Measurements from ENCODE around the gene AKR1C1. TPM values are rescaled to one million over a fixed set of nuclear protein-coding genes. Genes with fewer than 3 reads are reported as not detected.

The AKR1C1 gene
- total and polyA plus RNA-seq, 2 of the 13 experiments (the other 11 are each of a cell fraction or from before 2014, with no cell fraction given): 948 to 2,238 TPM

DNA sequence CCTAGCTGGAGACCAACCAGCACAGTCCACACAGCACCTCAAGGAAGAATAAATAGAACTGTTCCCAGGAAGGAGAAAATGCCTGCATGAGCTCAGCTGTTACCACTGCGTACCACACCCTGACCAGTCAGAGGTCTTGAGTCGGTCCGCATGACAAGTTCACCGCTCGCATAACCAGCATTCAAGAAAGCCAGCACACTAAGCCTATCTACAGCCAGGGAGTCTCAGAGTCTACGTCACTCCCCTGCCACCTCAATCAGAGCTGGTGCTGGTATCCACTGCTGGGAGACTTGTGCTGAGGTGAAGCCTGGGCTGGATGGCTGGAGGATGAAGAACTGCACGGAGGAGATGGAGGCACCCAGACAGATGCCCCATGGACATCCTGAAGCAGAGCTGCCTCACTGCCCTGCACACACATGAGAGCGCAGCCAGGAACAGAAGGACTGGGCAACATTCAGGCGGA, 19.6 kb downstream of the AKR1C1 start:
- H3K4me2 ChIP-seq (ENCODE audit: low read depth, low read length): no peak overlapping the region
- H3K27me3 ChIP-seq (ENCODE audit: control insufficient read depth in 1 of 2, insufficient read depth in 2 of 2, low read length in 2 of 2): no peaks in the 10 kb centered on the region
- H4K20me1 ChIP-seq (ENCODE audit: insufficient read depth, low read length): no peaks in the 10 kb centered on the region
- H3K79me2 ChIP-seq (ENCODE audit: insufficient read depth, low read length): no peaks in the 10 kb centered on the region
- H3K9me3 ChIP-seq (ENCODE audit: low read length): no peaks in the 10 kb centered on the region
- DNase-seq (ENCODE audit: low spot score): peak; percentile 20
- peaks cover 15% of the 10 kb centered on the region for H3K4me1 ChIP-seq (ENCODE audit: insufficient read depth, low read length)
- no peak overlapping the region for H3K4me3 ChIP-seq (replicated peaks in 1 of 3; ENCODE audit: insufficient read depth in 1 of 3, low read depth in 2 of 3, low read length in 3 of 3)
- 90% methylated on average over 4 of the region's 9 CpGs for WGBS (ENCODE audit: low lambda C conversion rate)
- ChIA-PET POLR2A (interaction anchor here (1.2 to 2.2 kb wide), 7 partner anchors 20 to 318 kb away, joined by 3 to 26 read pairs (median 4); partner anchors contain the start of gene AKR1C1), CTCF (ENCODE audit: low intra/inter-chr PET ratio, low total read pairs) (interaction anchor here (0.6 to 6.0 kb wide), 4 partner anchors 72 to 311 kb away, joined by 3 to 89 read pairs (median 6); no protein-coding TSS in a partner anchor)
- H2AFZ ChIP-seq (ENCODE audit: low read length): no peak overlapping the region
- in situ Hi-C loops (cut with HindIII; ENCODE audit: extremely low pct_ligation_motif_present, low pct_unique_long_range_greater_than_20kb): loop anchor here (5.0 to 10.0 kb wide), 2 partner anchors 135 to 402 kb away; no protein-coding TSS in a partner anchor
- intact Hi-C loops (cut with micrococcal nuclease; ENCODE audit: unreplicated experiment): loop anchor here (1.0 to 10.0 kb wide), 2 partner anchors 133 to 452 kb away; no protein-coding TSS in a partner anchor
- H3K27ac ChIP-seq (ENCODE audit: extremely low read length, insufficient read depth, low read length): peak overlapping the region; percentile 6
- BruUV-seq (replicated peaks): no TSS peak
- H3K9ac ChIP-seq (ENCODE audit: insufficient read depth, low read depth, low read length): no peak overlapping the region
- no peak for FAIRE-seq
- peak; percentile 13 for ATAC-seq
- H3K36me3 ChIP-seq (replicated peaks in 1 of 2; ENCODE audit: control insufficient read depth in 1 of 2, insufficient read depth in 2 of 2, low read length in 2 of 2): peaks cover 0 to 4% of the 10 kb centered on the region in 2 experiments; a peak in 2 of 5 replicates
- TF ChIP-seq ZBTB8A (CRISPR knock-in tag; IDR thresholded peaks at IDR 0.05; ENCODE audit: borderline replicate concordance, low read depth): 0 out of 2 replicates have a peak, but pooled peaks have one; percentile 3
- 0 out of 2 replicates have a peak, but pooled peaks have one; percentile 4 for TF ChIP-seq SP4 (CRISPR knock-in tag; IDR thresholded peaks at IDR 0.05)
- peak; percentile 50; the same call in 1 of the 2 replicates for TF ChIP-seq CBX5 (CRISPR knock-in tag; IDR thresholded peaks at IDR 0.05; ENCODE audit: borderline replicate concordance)
- no peak for TF ChIP-seq SOX6 (IDR thresholded peaks at IDR 0.05)
- 0 out of 2 replicates have a peak, but pooled peaks have one; percentile 1 for TF ChIP-seq SOX6 (CRISPR knock-in tag; IDR thresholded peaks at IDR 0.05)
- peak; percentile 100 for TF ChIP-seq RBM22 (optimal IDR thresholded peaks at IDR 0.05; ENCODE audit: low read length)
- peak; percentile 31; the same call in 1 of the 2 replicates for TF ChIP-seq ZNF225 (CRISPR knock-in tag; IDR thresholded peaks at IDR 0.05)
- 0 out of 2 replicates have a peak, but pooled peaks have one; percentile 15 for TF ChIP-seq FOXA3 (CRISPR knock-in tag; IDR thresholded peaks at IDR 0.05)
- TF ChIP-seq POLR2AphosphoS5 (IDR thresholded peaks at IDR 0.05; ENCODE audit: low read depth, low read length): peak; percentile 45; the same call in 1 of the 2 replicates
- TF ChIP-seq FOSL2 (CRISPR knock-in tag; IDR thresholded peaks at IDR 0.05): peak; percentile 45
- TF ChIP-seq CREM (IDR thresholded peaks at IDR 0.05): no peak
- no peak for TF ChIP-seq CREM (CRISPR knock-in tag; IDR thresholded peaks at IDR 0.05)
- TF ChIP-seq SIN3A (IDR thresholded peaks at IDR 0.05; ENCODE audit: borderline replicate concordance, low read depth, low read length): peak; percentile 53; the same call in 1 of the 2 replicates
- TF ChIP-seq POLR2G (IDR thresholded peaks at IDR 0.05; ENCODE audit: low read depth, low read length): peak; percentile 43
- 0 out of 2 replicates have a peak, but pooled peaks have one; percentile 11 for TF ChIP-seq CBFB (CRISPR knock-in tag; IDR thresholded peaks at IDR 0.05)
- TF ChIP-seq REXO4 (CRISPR knock-in tag; IDR thresholded peaks at IDR 0.05; ENCODE audit: borderline replicate concordance): 0 out of 2 replicates have a peak, but pooled peaks have one; percentile 17
- peak; percentile 91 for TF ChIP-seq SSRP1 (CRISPR knock-in tag; IDR thresholded peaks at IDR 0.05)
- peak; percentile 98 for TF ChIP-seq ZC3H4 (CRISPR knock-in tag; IDR thresholded peaks at IDR 0.05; ENCODE audit: borderline replicate concordance)
- TF ChIP-seq GTF3A (CRISPR knock-in tag; conservative IDR thresholded peaks at IDR 0.05): no peak
- no peak for TF ChIP-seq ZNF343 (CRISPR knock-in tag; IDR thresholded peaks at IDR 0.05)
- TF ChIP-seq, protein P1, sequence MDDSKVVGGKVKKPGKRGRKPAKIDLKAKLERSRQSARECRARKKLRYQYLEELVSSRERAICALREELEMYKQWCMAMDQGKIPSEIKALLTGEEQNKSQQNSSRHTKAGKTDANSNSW (CRISPR knock-in tag; IDR thresholded peaks at IDR 0.05; ENCODE audit: borderline replicate concordance): peak; percentile 67; the same call in 1 of the 2 replicates
- peak; percentile 98 for TF ChIP-seq AGO1 (IDR thresholded peaks at IDR 0.05; ENCODE audit: low read depth, low read length, poor library complexity, severe bottlenecking)
- no peak for TF ChIP-seq TBP (CRISPR knock-in tag; IDR thresholded peaks at IDR 0.05)
- TF ChIP-seq KLF13 (CRISPR knock-in tag; IDR thresholded peaks at IDR 0.05): 0 out of 2 replicates have a peak, but pooled peaks have one; percentile 66
- 0 out of 2 replicates have a peak, but pooled peaks have one; percentile 17 for TF ChIP-seq ZNF253 (CRISPR knock-in tag; IDR thresholded peaks at IDR 0.05; ENCODE audit: borderline replicate concordance)

All from HepG2 (cell line).